Peyer's patch (tissue), 4 donors: ENCODE results near the gene FARP1.

Experiments used
- CTCF ChIP-seq, 6 experiments: fragments of 450-650 bp in 4 of 6; fragments of 200-600 bp in 2 of 6; sonication (generic) in 1 of 6; IDR thresholded peaks; one replicate each; pipeline ENCODE4 v1.5.1; 2017 to 2019; ENCODE audit warnings: antibody characterized with exemption in 6 of 6, mild to moderate bottlenecking in 3 of 6, moderate library complexity in 1 of 6
- POLR2A ChIP-seq, 2 donors: fragments of 450-650 bp; IDR thresholded peaks; one replicate each; pipeline ENCODE4 v1.5.1; 2017; ENCODE audit warnings: antibody characterized with exemption in 2 of 2, mild to moderate bottlenecking in 2 of 2, moderate library complexity in 2 of 2

- no peak for TF ChIP-seq POLR2A (IDR thresholded peaks at IDR 0.05)
- TF ChIP-seq CTCF (IDR thresholded peaks at IDR 0.05) = no peak
Observed at GRCh38 chr13:98175043-98175442, 32.1 kb downstream of the FARP1 start.
